ENCODE data around the gene PFKL. TPM values are rescaled to one million over a fixed set of nuclear protein-coding genes. Genes with fewer than 3 reads are reported as not detected.
A peak's percentile ranks its signal among the peaks of the same experiment; 100 is the strongest.

Gene PFKL
- total and polyA plus RNA-seq, 2 donors (not counting 1 experiment from before 2014, with no cell fraction given) = 267 to 318 TPM

GRCh38 chr21:44293551-44294231 lies 6.2 kb upstream of the PFKL start:
- H3K27me3 Mint-ChIP-seq = no peaks in the 10 kb centered on the region
- Histone ChIP-seq H2AFZ (ENCODE audit: insufficient read depth, low read depth, low read length, poor library complexity, severe bottlenecking) (no peak overlapping the region), H3K9ac (ENCODE audit: low read length) (no peak overlapping the region), H3K36me3 (replicated peaks in 1 of 2; ENCODE audit: control extremely low read depth in 1 of 2, control insufficient read depth in 1 of 2, extremely low read depth in 1 of 2, insufficient read depth in 2 of 2, low read length in 1 of 2) (no peaks in the 10 kb centered on the region), H3K9me3 (ENCODE audit: control extremely low read depth in 1 of 3, control insufficient read depth in 2 of 3, insufficient read depth in 1 of 3, low read length in 2 of 3) (peaks cover 0 to 3% (median 0%) of the 10 kb centered on the region in 3 donors), H3K4me2 (replicated peaks; ENCODE audit: low read depth, low read length, poor library complexity, severe bottlenecking) (peak overlapping the region; percentile 57), H3K4me3 (ENCODE audit: control extremely low read depth in 1 of 5, extremely low read depth in 1 of 5, insufficient read depth in 1 of 5, low read depth in 2 of 5, low read length in 4 of 5) (peak overlapping the region in 1 of 5 experiments; percentile 5), H4K20me1 (ENCODE audit: control insufficient read depth, insufficient read depth, low read length, poor library complexity, severe bottlenecking) (no peaks in the 10 kb centered on the region), H3K4me1 (ENCODE audit: control insufficient read depth in 2 of 2, insufficient read depth in 2 of 2, low read length in 2 of 2) (peaks cover 39 to 53% of the 10 kb centered on the region in 2 donors), H3K27ac (ENCODE audit: low read length in 2 of 2) (peak overlapping the region in 1 of 2 donors; percentile 12), H3K27me3 (replicated peaks in 1 of 4; ENCODE audit: control extremely low read depth in 1 of 4, control insufficient read depth in 3 of 4, insufficient read depth in 4 of 4, low read length in 3 of 4) (no peaks in the 10 kb centered on the region), H3K79me2 (ENCODE audit: control insufficient read depth, insufficient read depth, low read length) (no peaks in the 10 kb centered on the region)
- H3K4me3 Mint-ChIP-seq = no peak overlapping the region
- intact Hi-C loops (cut with micrococcal nuclease) = no loop called here
- POLR2A ChIA-PET = no interaction called here
- CTCF ChIA-PET = interaction anchor here (1.5 kb wide), 1 partner anchor 10 kb away, joined by 10 read pairs; no protein-coding TSS in a partner anchor
- ATAC-seq (ENCODE audit: low read depth) (no peak), DNase-seq (no peak)
- no peaks in the 10 kb centered on the region for H3K9me3 Mint-ChIP-seq (ENCODE audit: insufficient read depth)
- no peak for TF ChIP-seq CTCF (IDR thresholded peaks at IDR 0.05)
- TF ChIP-seq EZH2 (IDR thresholded peaks at IDR 0.05; ENCODE audit: borderline replicate concordance, insufficient read depth, low read depth, low read length, poor library complexity, severe bottlenecking) = no peak
- peaks cover 45% of the 10 kb centered on the region for H3K4me1 Mint-ChIP-seq
- 68% methylated on average over 33 of the region's 33 CpGs for WGBS (ENCODE audit: insufficient coverage)
- H3K27ac Mint-ChIP-seq = no peak overlapping the region
